HEK293 (cell line): Measurements from ENCODE around the gene PIGX.
A peak's percentile ranks its signal among the peaks of the same experiment; 100 is the strongest.

Source experiments
- CTCF ChIA-PET: fragments of 350-600 bp; formaldehyde crosslinking; extraction: SDS; loops from one replicate; lab custom pipeline; 2021; ENCODE audit warnings: antibody characterized with exemption; lab: Yijun Ruan, JAX
- POLR2A ChIA-PET: fragments of 300-600 bp; formaldehyde crosslinking; extraction: SDS; loops from one replicate; lab custom pipeline; 2020; ENCODE audit warnings: antibody characterized with exemption, inconsistent platforms; lab: Yijun Ruan, JAX
- H3K27ac ChIP-seq: fragments of 200-500 bp; sonication (Bioruptor generic); 2 replicates; pipeline ENCODE4 v1.5.1; 2014; ENCODE audit warnings: low read depth, low read length, control low read depth, inconsistent platforms; ENCODE audit errors: extremely low read depth
- H3K36me3 ChIP-seq, 2 experiments: fragments of 200-500 bp in 1 of 2; sonication (Bioruptor generic) in 1 of 2; 1 replicate in 1 of 2; 2 replicates in 1 of 2; pipeline ENCODE4 v1.5.1; 2014 to 2017; ENCODE audit warnings: inconsistent platforms in 2 of 2, low read length in 2 of 2; ENCODE audit not compliant: control insufficient read depth in 2 of 2, insufficient read depth in 1 of 2
- H3K4me1 ChIP-seq: fragments of 200-500 bp; sonication (Bioruptor generic); 2 replicates; pipeline ENCODE4 v1.5.1; 2014; ENCODE audit warnings: mild to moderate bottlenecking, low read length, inconsistent platforms; ENCODE audit not compliant: control insufficient read depth, insufficient read depth
- H3K4me3 ChIP-seq: 2 replicates; pipeline ENCODE4 v1.5.1; 2011; ENCODE audit warnings: low read depth, mild to moderate bottlenecking, control low read depth, low read length, moderate library complexity
- H3K9me3 ChIP-seq: fragments of 200-500 bp; sonication (Bioruptor generic); 2 replicates; pipeline ENCODE4 v1.5.1; 2014; ENCODE audit warnings: low read depth, low read length, inconsistent platforms; ENCODE audit not compliant: control insufficient read depth, insufficient read depth
- EGR2 ChIP-seq: fragments of 450-650 bp; formaldehyde crosslinking; IDR thresholded peaks from 2 replicates; pipeline ENCODE4 v1.5.1; 2016; ENCODE audit warnings: low read depth, missing biosample characterization, missing genetic modification characterization
- GLIS2 ChIP-seq: fragments of 450-650 bp; formaldehyde crosslinking; IDR thresholded peaks from 2 replicates; pipeline ENCODE4 v1.5.1; 2016; ENCODE audit warnings: missing biosample characterization, missing genetic modification characterization
- MYNN ChIP-seq: fragments of 450-650 bp; formaldehyde crosslinking; IDR thresholded peaks from 2 replicates; pipeline ENCODE4 v1.5.1; 2016; ENCODE audit warnings: missing biosample characterization, missing genetic modification characterization, borderline replicate concordance
- SCRT2 ChIP-seq: fragments of 450-650 bp; formaldehyde crosslinking; IDR thresholded peaks from 2 replicates; pipeline ENCODE4 v1.5.1; 2016; ENCODE audit warnings: missing biosample characterization, missing genetic modification characterization
- YY2 ChIP-seq: fragments of 450-650 bp; formaldehyde crosslinking; IDR thresholded peaks from 2 replicates; pipeline ENCODE4 v1.5.1; 2016; ENCODE audit warnings: missing biosample characterization, missing genetic modification characterization
- ZBTB1 ChIP-seq: fragments of 450-650 bp; formaldehyde crosslinking; IDR thresholded peaks from 2 replicates; pipeline ENCODE4 v1.5.1; 2016; ENCODE audit warnings: missing biosample characterization, missing genetic modification characterization
- ZBTB48 ChIP-seq: fragments of 450-650 bp; formaldehyde crosslinking; IDR thresholded peaks from 2 replicates; pipeline ENCODE4 v1.5.1; 2016; ENCODE audit warnings: missing biosample characterization, missing genetic modification characterization
- ZFHX2 ChIP-seq: fragments of 450-650 bp; formaldehyde crosslinking; conservative IDR thresholded peaks from 2 replicates; pipeline ENCODE4 v1.5.1; 2016; ENCODE audit warnings: missing biosample characterization, missing genetic modification characterization
- ZFP37 ChIP-seq: fragments of 450-650 bp; formaldehyde crosslinking; IDR thresholded peaks from 2 replicates; pipeline ENCODE4 v1.5.1; 2016; ENCODE audit warnings: missing biosample characterization, missing genetic modification characterization
- ZNF146 ChIP-seq: fragments of 450-650 bp; formaldehyde crosslinking; IDR thresholded peaks from 2 replicates; pipeline ENCODE4 v1.5.1; 2016; ENCODE audit warnings: missing biosample characterization, missing genetic modification characterization
- ZNF202 ChIP-seq: fragments of 450-650 bp; formaldehyde crosslinking; IDR thresholded peaks from 2 replicates; pipeline ENCODE4 v1.5.1; 2016; ENCODE audit warnings: missing biosample characterization, missing genetic modification characterization, borderline replicate concordance
- ZNF221 ChIP-seq: fragments of 450-650 bp; formaldehyde crosslinking; IDR thresholded peaks from 2 replicates; pipeline ENCODE4 v1.5.1; 2017; ENCODE audit warnings: missing biosample characterization, missing genetic modification characterization, borderline replicate concordance
- ZNF266 ChIP-seq: fragments of 450-650 bp; formaldehyde crosslinking; IDR thresholded peaks from 2 replicates; pipeline ENCODE4 v1.5.1; 2016; ENCODE audit warnings: missing biosample characterization, missing genetic modification characterization, low read depth
- ZNF324 ChIP-seq: fragments of 450-650 bp; formaldehyde crosslinking; IDR thresholded peaks from 2 replicates; pipeline ENCODE4 v1.5.1; 2016; ENCODE audit warnings: missing biosample characterization, missing genetic modification characterization
- ZNF391 ChIP-seq: fragments of 450-650 bp; formaldehyde crosslinking; IDR thresholded peaks from 2 replicates; pipeline ENCODE4 v1.5.1; 2016; ENCODE audit warnings: low read depth, missing biosample characterization, missing genetic modification characterization, borderline replicate concordance
- ZNF521 ChIP-seq: fragments of 450-650 bp; formaldehyde crosslinking; IDR thresholded peaks from 2 replicates; pipeline ENCODE4 v1.5.1; 2017; ENCODE audit warnings: missing biosample characterization, mild to moderate bottlenecking, missing genetic modification characterization
- ZNF529 ChIP-seq: fragments of 450-650 bp; formaldehyde crosslinking; IDR thresholded peaks from 2 replicates; pipeline ENCODE4 v1.5.1; 2017; ENCODE audit warnings: missing genetic modification characterization, missing biosample characterization; ENCODE audit not compliant: insufficient replicate concordance
- ZNF544 ChIP-seq: fragments of 450-650 bp; formaldehyde crosslinking; IDR thresholded peaks from 2 replicates; pipeline ENCODE4 v1.5.0; 2017; ENCODE audit warnings: missing biosample characterization, missing genetic modification characterization
- ZNF561 ChIP-seq: fragments of 450-650 bp; IDR thresholded peaks from 2 replicates; pipeline ENCODE4 v1.5.1; 2018; ENCODE audit warnings: missing biosample characterization, missing genetic modification characterization, borderline replicate concordance
- ZNF596 ChIP-seq: fragments of 450-650 bp; IDR thresholded peaks from 2 replicates; pipeline ENCODE4 v1.5.0; 2018; ENCODE audit warnings: missing biosample characterization, mild to moderate bottlenecking, missing genetic modification characterization, moderate library complexity
- ZNF654 ChIP-seq: fragments of 450-650 bp; formaldehyde crosslinking; IDR thresholded peaks from 2 replicates; pipeline ENCODE4 v1.5.1; 2016; ENCODE audit warnings: low read depth, missing biosample characterization, missing genetic modification characterization
- ZNF660 ChIP-seq: fragments of 450-650 bp; IDR thresholded peaks from 2 replicates; pipeline ENCODE4 v1.5.1; 2018; ENCODE audit warnings: missing biosample characterization, mild to moderate bottlenecking, missing genetic modification characterization
- ZNF664 ChIP-seq: fragments of 450-650 bp; formaldehyde crosslinking; IDR thresholded peaks from 2 replicates; pipeline ENCODE4 v1.5.1; 2016; ENCODE audit warnings: missing biosample characterization, missing genetic modification characterization
- ZNF792 ChIP-seq: fragments of 450-650 bp; formaldehyde crosslinking; IDR thresholded peaks from 2 replicates; pipeline ENCODE4 v1.5.1; 2016; ENCODE audit warnings: missing biosample characterization, missing genetic modification characterization
- TF ChIP-seq, protein P1 (sequence below): fragments of 450-650 bp; formaldehyde crosslinking; IDR thresholded peaks from 2 replicates; pipeline ENCODE4 v1.5.1; 2016; ENCODE audit warnings: missing biosample characterization, missing genetic modification characterization
- TF ChIP-seq, protein P2 (sequence below): fragments of 450-650 bp; formaldehyde crosslinking; IDR thresholded peaks from 2 replicates; pipeline ENCODE4 v1.5.1; 2016; ENCODE audit warnings: missing biosample characterization, missing genetic modification characterization
- TF ChIP-seq, protein P3 (sequence below): fragments of 450-650 bp; formaldehyde crosslinking; IDR thresholded peaks from 2 replicates; pipeline ENCODE4 v1.5.1; 2016; ENCODE audit warnings: missing biosample characterization, missing genetic modification characterization, low read depth
- TF ChIP-seq, protein P4 (sequence below): fragments of 450-650 bp; formaldehyde crosslinking; IDR thresholded peaks from 2 replicates; pipeline ENCODE4 v1.5.1; 2016; ENCODE audit warnings: missing biosample characterization, missing genetic modification characterization

Gene PIGX

DNA sequence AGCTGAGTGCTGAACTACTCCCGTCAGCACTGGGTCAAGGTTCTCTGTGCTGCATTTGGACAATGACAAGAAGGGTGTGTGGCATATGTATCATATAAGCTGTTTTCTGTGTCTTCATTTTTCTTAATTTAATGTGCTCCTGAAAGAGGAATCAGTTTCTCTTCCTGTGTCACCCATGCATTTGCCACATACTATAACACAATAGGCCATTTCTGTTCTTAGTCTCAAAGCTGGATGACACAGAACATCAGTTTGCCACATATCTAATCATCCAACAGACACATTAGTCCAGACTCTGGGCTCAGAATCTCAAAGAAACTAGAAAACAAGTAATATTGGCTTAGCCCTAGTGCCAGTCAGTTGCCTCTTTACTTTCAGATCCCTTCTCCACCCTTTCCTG is 34.2 kb upstream of the PIGX start:
- TF ChIP-seq MYNN (tag by site-specific recombination) (no peak), ZBTB48 (tag by site-specific recombination) (no peak), ZNF544 (no peak), ZNF221 (tag by site-specific recombination) (no peak), ZNF324 (no peak), ZFP37 (tag by site-specific recombination) (no peak)
- TF ChIP-seq, protein P1, sequence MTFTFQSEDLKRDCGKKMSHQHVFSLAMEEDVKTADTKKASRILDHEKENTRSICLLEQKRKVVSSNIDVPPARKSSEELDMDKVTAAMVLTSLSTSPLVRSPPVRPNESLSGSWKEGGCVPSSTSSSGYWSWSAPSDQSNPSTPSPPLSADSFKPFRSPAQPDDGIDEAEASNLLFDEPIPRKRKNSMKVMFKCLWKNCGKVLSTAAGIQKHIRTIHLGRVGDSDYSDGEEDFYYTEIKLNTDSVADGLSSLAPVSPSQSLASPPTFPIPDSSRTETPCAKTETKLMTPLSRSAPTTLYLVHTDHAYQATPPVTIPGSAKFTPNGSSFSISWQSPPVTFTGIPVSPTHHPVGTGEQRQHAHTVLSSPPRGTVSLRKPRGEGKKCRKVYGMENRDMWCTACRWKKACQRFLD (tag by site-specific recombination) = no peak
- H3K36me3 ChIP-seq = no peaks in the 10 kb centered on the region
- no peaks in the 10 kb centered on the region for H3K9me3 ChIP-seq
- no peak overlapping the region for H3K4me3 ChIP-seq
- ChIA-PET POLR2A (no interaction called here), CTCF (interaction anchor here (1.0 to 1.5 kb wide), 2 partner anchors 46 to 68 kb away, joined by 3 to 8 read pairs; no protein-coding TSS in a partner anchor)
- no peaks in the 10 kb centered on the region for H3K4me1 ChIP-seq
- H3K27ac ChIP-seq = no peak overlapping the region

DNA sequence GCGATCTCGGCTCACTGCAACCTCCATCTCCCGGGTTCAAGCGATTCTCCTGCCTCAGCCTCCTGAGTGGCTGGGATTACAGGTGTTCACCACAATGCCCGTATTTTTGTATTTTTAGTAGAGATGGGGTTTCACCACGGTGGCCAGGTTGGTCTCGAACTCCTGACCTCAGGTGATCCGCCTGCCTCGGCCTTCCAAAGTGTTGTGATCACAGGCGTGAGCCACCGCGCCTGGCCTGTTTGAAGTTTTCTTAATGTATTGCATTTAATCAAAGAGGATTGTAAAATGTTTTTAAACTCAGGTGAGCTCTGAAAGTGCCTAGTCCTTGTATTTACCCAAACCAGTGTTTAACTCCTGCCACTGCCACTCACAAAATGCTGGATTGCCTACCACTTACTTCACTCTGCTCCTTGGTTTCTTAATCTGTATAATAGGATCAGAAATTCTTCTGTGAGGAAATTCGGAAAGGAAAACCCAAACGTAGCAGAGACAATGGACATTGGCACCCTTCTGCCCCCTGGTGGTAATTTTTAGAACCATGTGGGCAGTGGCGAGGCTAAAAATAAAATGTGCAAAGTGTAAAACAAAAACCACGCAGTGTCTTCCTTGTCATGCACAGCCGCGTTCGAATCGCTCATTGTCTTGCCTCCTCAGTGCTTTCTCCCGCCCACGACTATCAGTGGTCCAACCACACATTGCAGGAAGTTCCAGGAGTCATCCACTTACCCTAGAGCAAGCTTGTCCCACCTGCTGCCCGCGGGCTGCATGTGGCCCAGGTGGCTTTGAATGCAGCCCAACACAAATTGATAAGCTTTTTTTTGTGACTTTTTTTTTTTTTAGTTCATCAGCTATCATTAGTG is 27.4 kb upstream of the PIGX start:
- H3K4me3 ChIP-seq = no peak overlapping the region
- CTCF ChIA-PET = interaction anchor here (0.6 to 3.2 kb wide), 24 partner anchors 8 to 1418 kb away, joined by 3 to 42 read pairs (median 4); partner anchors contain the start of gene NCBP2
- peak; percentile 17; the same call in 1 of the 2 replicates for TF ChIP-seq EGR2 (tag by site-specific recombination)
- TF ChIP-seq ZNF596 = no peak
- no peak for TF ChIP-seq ZNF529 (tag by site-specific recombination)
- no peak for TF ChIP-seq ZBTB1 (tag by site-specific recombination)
- TF ChIP-seq ZFHX2 (tag by site-specific recombination) = peak; percentile 31
- TF ChIP-seq ZNF266 (tag by site-specific recombination) = no peak
- TF ChIP-seq ZNF654 (tag by site-specific recombination) = peak; percentile 54
- TF ChIP-seq, protein P2, sequence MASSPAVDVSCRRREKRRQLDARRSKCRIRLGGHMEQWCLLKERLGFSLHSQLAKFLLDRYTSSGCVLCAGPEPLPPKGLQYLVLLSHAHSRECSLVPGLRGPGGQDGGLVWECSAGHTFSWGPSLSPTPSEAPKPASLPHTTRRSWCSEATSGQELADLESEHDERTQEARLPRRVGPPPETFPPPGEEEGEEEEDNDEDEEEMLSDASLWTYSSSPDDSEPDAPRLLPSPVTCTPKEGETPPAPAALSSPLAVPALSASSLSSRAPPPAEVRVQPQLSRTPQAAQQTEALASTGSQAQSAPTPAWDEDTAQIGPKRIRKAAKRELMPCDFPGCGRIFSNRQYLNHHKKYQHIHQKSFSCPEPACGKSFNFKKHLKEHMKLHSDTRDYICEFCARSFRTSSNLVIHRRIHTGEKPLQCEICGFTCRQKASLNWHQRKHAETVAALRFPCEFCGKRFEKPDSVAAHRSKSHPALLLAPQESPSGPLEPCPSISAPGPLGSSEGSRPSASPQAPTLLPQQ = no peak
- TF ChIP-seq, protein P3, sequence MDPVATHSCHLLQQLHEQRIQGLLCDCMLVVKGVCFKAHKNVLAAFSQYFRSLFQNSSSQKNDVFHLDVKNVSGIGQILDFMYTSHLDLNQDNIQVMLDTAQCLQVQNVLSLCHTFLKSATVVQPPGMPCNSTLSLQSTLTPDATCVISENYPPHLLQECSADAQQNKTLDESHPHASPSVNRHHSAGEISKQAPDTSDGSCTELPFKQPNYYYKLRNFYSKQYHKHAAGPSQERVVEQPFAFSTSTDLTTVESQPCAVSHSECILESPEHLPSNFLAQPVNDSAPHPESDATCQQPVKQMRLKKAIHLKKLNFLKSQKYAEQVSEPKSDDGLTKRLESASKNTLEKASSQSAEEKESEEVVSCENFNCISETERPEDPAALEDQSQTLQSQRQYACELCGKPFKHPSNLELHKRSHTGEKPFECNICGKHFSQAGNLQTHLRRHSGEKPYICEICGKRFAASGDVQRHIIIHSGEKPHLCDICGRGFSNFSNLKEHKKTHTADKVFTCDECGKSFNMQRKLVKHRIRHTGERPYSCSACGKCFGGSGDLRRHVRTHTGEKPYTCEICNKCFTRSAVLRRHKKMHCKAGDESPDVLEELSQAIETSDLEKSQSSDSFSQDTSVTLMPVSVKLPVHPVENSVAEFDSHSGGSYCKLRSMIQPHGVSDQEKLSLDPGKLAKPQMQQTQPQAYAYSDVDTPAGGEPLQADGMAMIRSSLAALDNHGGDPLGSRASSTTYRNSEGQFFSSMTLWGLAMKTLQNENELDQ = no peak
- TF ChIP-seq, protein P4, sequence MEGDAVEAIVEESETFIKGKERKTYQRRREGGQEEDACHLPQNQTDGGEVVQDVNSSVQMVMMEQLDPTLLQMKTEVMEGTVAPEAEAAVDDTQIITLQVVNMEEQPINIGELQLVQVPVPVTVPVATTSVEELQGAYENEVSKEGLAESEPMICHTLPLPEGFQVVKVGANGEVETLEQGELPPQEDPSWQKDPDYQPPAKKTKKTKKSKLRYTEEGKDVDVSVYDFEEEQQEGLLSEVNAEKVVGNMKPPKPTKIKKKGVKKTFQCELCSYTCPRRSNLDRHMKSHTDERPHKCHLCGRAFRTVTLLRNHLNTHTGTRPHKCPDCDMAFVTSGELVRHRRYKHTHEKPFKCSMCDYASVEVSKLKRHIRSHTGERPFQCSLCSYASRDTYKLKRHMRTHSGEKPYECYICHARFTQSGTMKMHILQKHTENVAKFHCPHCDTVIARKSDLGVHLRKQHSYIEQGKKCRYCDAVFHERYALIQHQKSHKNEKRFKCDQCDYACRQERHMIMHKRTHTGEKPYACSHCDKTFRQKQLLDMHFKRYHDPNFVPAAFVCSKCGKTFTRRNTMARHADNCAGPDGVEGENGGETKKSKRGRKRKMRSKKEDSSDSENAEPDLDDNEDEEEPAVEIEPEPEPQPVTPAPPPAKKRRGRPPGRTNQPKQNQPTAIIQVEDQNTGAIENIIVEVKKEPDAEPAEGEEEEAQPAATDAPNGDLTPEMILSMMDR (tag by site-specific recombination) = peak; percentile 35; the same call in 1 of the 2 replicates
- no peak for TF ChIP-seq ZNF544
- peak; percentile 68; the same call in 1 of the 2 replicates for TF ChIP-seq ZNF660 (tag by site-specific recombination)
- TF ChIP-seq ZNF664 (tag by site-specific recombination) = no peak
- no peak for TF ChIP-seq ZNF146 (tag by site-specific recombination)
- TF ChIP-seq ZNF792 = no peak
- TF ChIP-seq ZNF561 (tag by site-specific recombination) = no peak
- no peak for TF ChIP-seq ZNF521 (tag by site-specific recombination)
- no peak for TF ChIP-seq SCRT2 (tag by site-specific recombination)
- no peak for TF ChIP-seq GLIS2
- no peak for TF ChIP-seq ZNF391 (tag by site-specific recombination)
- no peak for TF ChIP-seq ZBTB48 (tag by site-specific recombination)
- no peak for TF ChIP-seq ZNF202 (tag by site-specific recombination)
- TF ChIP-seq YY2 (tag by site-specific recombination) = no peak

More for the DNA sequence above, 27.4 kb upstream of the PIGX start:
- no peaks in the 10 kb centered on the region for H3K9me3 ChIP-seq
- no peak overlapping the region for H3K27ac ChIP-seq
- H3K36me3 ChIP-seq = no peaks in the 10 kb centered on the region
- POLR2A ChIA-PET = interaction anchor here (0.6 kb wide), 1 partner anchor 613 kb away, joined by 4 read pairs; the partner anchor contains the start of gene DLG1
- no peaks in the 10 kb centered on the region for H3K4me1 ChIP-seq
